ENCODE data around the gene MUC5B.

MUC5B gene

DNA sequence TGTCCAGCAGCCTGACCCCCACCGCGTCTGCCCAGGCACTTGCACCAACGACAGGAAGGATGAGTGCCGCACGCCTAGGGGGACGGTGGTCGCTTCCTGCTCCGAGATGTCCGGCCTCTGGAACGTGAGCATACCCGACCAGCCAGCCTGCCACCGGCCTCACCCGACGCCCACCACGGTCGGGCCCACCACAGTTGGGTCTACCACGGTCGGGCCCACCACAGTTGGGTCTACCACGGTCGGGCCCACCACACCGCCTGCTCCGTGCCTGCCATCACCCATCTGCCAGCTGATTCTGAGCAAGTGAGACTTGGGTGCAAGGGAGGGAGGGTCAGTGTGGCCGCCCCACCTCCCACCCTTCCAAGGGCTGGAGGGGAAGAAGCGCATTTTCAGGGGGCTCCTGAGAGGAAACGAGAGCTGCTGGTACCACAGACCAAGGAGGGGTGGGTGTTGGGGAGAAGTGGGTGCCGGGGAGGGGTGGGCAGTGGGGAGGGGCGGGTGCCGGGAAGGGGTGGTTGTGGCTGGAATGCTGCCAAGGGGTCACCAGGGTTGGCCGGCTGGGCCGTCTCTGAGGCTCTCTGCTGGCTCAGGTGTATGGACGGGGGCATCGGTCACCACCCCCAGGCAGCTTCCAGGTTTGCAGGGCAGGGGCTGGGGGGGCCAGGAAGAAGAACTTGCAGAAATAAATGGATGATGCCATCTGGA, 27.7 kb upstream of the MUC5B start:
- H3K9me3 ChIP-seq (ENCODE audit: low read length), result no peaks in the 10 kb centered on the region
- peaks cover 16% of the 10 kb centered on the region for H3K27me3 ChIP-seq (ENCODE audit: insufficient read depth, low read length)
- H3K4me3 ChIP-seq (ENCODE audit: low read length), result no peak overlapping the region
- no peaks in the 10 kb centered on the region for H3K36me3 ChIP-seq (ENCODE audit: insufficient read depth, low read length)
- H3K4me1 ChIP-seq (ENCODE audit: insufficient read depth, low read length), result no peaks in the 10 kb centered on the region
- H2AFZ ChIP-seq (ENCODE audit: low read depth, low read length), result no peak overlapping the region

DNA sequence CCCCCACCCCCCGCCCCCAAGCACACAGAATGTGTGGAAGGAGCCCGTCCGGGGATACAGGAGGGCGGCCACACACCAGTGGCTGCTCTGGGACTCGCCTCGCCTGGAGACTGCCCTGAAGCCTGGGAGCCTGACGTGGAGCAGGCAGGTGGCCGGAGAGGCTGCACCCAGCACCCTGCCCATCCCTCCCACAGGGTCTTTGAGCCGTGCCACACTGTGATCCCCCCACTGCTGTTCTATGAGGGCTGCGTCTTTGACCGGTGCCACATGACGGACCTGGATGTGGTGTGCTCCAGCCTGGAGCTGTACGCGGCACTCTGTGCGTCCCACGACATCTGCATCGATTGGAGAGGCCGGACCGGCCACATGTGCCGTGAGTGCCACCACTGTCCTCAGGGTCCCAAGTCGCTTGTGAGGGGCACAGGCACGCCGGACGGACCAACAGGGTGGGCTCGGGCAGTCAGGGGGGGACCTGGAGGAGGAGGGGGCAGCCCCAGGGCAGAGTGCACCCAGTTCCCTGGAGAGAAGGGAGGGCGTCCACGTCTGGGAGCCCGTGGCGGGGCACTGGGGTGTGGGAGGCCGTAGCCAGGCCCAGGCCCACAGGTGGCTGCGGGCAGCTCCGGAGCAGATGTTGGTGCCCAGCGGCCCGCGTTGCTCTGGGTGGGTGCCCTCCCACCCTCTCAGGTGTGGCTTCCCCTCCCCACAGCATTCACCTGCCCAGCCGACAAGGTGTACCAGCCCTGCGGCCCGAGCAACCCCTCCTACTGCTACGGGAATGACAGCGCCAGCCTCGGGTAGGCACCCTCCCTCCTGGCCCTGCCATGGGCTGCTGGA, 27.0 kb upstream of the MUC5B start:
- H3K4me3 ChIP-seq (ENCODE audit: low read length), result no peak overlapping the region

DNA sequence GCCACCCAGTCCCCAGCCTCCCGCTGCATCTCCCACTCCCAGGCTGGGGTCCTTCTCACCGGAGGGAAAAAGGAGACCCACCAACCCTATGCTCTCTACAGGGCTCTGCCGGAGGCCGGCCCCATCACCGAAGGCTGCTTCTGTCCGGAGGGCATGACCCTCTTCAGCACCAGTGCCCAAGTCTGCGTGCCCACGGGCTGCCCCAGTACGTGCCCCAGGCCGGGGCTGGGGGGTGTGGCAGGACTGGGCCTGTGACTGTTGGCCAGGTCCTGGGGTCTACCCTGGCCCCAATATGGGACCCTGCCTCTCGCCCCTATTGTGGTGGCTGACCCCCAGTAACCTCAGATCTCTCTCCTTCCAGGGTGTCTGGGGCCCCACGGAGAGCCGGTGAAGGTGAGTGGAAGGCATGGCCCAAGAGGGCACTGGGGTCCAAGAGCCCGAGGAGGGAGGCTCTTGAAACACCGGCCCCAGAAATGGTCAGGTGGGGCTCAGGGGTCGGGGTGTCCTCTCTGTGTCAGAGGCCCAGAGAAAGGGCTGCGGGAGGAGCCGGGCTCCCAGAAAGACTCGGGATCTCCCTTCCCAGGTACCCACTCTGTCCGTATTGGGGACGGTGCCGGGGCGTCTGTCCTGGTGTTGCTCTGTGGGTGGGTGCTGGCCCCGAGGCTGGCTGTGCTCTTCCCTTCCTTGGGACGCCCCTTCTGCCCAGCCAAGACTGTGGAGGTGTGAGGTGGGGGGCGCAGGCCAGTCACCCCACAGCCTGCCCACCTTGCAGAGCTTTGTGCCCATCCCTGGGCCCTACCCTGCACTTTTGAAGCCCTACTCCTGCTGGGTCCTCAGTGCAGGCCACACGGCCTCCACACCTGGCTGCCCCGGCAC, 26.1 kb upstream of the MUC5B start:
- no peak overlapping the region for H2AFZ ChIP-seq (ENCODE audit: low read depth, low read length)
- no peaks in the 10 kb centered on the region for H3K9me3 ChIP-seq (ENCODE audit: low read length)

More for the DNA sequence above, 27.0 kb upstream of the MUC5B start:
- Histone ChIP-seq H3K27me3 (ENCODE audit: insufficient read depth, low read length) (peaks cover 20% of the 10 kb centered on the region), H2AFZ (ENCODE audit: low read depth, low read length) (no peak overlapping the region), H3K9me3 (ENCODE audit: low read length) (no peaks in the 10 kb centered on the region), H3K36me3 (ENCODE audit: insufficient read depth, low read length) (no peaks in the 10 kb centered on the region), H3K4me1 (ENCODE audit: insufficient read depth, low read length) (no peaks in the 10 kb centered on the region)

DNA sequence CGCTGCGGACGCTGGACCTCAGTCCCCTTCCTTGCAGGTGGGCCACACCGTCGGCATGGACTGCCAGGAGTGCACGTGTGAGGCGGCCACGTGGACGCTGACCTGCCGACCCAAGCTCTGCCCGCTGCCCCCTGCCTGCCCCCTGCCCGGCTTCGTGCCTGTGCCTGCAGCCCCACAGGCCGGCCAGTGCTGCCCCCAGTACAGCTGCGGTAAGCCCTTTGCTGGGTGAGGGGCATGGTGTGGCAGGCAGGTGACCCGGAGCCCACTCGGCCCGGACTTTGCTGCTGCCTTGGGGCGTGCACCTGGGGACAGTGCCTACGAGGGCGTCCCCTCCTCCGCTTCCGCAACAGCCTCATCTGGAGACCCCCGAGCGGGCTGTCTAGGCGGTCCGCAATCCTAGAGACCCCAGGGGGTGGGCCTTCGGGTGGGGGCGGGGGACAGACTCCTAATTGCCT, 25.4 kb upstream of the MUC5B start:
- Histone ChIP-seq H3K36me3 (ENCODE audit: insufficient read depth, low read length) (no peaks in the 10 kb centered on the region), H3K9me3 (ENCODE audit: low read length) (no peaks in the 10 kb centered on the region), H3K4me3 (ENCODE audit: low read length) (no peak overlapping the region), H2AFZ (ENCODE audit: low read depth, low read length) (no peak overlapping the region), H3K27me3 (ENCODE audit: insufficient read depth, low read length) (peaks cover 20% of the 10 kb centered on the region), H3K4me1 (ENCODE audit: insufficient read depth, low read length) (no peaks in the 10 kb centered on the region)

More for the DNA sequence above, 26.1 kb upstream of the MUC5B start:
- Histone ChIP-seq H3K36me3 (ENCODE audit: insufficient read depth, low read length) (no peaks in the 10 kb centered on the region), H3K4me3 (ENCODE audit: low read length) (no peak overlapping the region), H3K4me1 (ENCODE audit: insufficient read depth, low read length) (no peaks in the 10 kb centered on the region), H3K27me3 (ENCODE audit: insufficient read depth, low read length) (peaks cover 20% of the 10 kb centered on the region)

DNA sequence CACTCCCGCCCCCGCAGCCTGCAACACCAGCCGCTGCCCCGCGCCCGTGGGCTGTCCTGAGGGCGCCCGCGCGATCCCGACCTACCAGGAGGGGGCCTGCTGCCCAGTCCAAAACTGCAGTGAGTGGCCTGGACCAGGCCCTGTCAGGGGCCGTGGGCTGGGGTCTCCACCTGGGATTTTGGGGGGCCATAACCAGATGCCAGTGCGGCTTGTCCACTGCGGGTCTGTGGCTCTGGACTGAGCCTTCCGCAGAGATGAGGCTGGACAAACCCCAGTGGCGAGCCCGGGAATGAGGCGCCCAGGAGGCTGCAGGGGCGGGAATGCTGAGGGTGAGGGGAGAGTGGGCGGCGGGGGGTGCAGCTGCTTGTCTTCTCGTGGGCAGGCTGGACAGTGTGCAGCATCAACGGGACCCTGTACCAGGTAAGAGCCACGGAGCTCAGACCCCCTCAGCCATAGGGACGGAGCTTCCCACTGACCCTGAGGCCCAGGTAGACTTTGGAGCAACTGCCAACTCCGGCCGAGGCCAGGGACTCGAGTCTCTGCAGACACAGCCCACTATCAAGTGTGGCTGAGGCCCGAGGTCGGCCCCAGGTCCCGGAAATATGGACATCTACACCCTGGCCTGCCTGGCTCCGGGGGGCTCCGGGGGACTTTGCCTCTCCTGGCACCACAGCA, 24.8 kb upstream of the MUC5B start:
- no peaks in the 10 kb centered on the region for H3K9me3 ChIP-seq (ENCODE audit: low read length)
- no peak overlapping the region for H2AFZ ChIP-seq (ENCODE audit: low read depth, low read length)
- no peaks in the 10 kb centered on the region for H3K36me3 ChIP-seq (ENCODE audit: insufficient read depth, low read length)
- peaks cover 20% of the 10 kb centered on the region for H3K27me3 ChIP-seq (ENCODE audit: insufficient read depth, low read length)
- H3K4me1 ChIP-seq (ENCODE audit: insufficient read depth, low read length), result no peaks in the 10 kb centered on the region
- H3K4me3 ChIP-seq (ENCODE audit: low read length), result no peak overlapping the region

DNA sequence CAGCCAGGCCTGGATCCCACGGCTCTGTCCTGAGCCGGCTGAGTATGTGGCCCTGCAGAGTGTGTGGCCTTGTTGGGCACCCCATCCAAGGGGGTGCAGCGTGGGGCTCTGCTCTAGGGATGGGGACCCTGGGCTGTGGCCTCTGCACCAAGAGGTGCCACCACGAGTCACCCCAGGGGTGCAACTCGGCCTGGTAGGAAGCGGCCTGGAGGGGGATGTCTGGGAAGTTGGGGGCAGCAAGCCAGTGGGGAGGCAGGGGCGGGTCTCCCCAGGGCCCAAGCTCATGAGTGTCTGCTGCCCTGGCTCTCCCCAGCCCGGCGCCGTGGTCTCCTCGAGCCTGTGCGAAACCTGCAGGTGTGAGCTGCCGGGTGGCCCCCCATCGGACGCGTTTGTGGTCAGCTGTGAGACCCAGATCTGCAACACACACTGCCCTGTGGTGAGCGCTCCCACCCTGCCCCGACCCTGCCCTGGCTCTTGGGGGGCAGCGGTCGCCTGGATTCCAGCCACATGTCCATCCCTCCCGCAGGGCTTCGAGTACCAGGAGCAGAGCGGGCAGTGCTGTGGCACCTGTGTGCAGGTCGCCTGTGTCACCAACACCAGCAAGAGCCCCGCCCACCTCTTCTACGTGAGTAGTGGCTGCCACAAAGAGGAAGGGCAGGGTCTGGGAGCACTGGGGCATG, 24.2 kb upstream of the MUC5B start:
- H3K9me3 ChIP-seq (ENCODE audit: low read length), result no peaks in the 10 kb centered on the region
- no peaks in the 10 kb centered on the region for H3K36me3 ChIP-seq (ENCODE audit: insufficient read depth, low read length)
- no peaks in the 10 kb centered on the region for H3K4me1 ChIP-seq (ENCODE audit: insufficient read depth, low read length)
- no peak overlapping the region for H2AFZ ChIP-seq (ENCODE audit: low read depth, low read length)
- no peak overlapping the region for H3K4me3 ChIP-seq (ENCODE audit: low read length)
- H3K27me3 ChIP-seq (ENCODE audit: insufficient read depth, low read length), result peaks cover 20% of the 10 kb centered on the region

DNA sequence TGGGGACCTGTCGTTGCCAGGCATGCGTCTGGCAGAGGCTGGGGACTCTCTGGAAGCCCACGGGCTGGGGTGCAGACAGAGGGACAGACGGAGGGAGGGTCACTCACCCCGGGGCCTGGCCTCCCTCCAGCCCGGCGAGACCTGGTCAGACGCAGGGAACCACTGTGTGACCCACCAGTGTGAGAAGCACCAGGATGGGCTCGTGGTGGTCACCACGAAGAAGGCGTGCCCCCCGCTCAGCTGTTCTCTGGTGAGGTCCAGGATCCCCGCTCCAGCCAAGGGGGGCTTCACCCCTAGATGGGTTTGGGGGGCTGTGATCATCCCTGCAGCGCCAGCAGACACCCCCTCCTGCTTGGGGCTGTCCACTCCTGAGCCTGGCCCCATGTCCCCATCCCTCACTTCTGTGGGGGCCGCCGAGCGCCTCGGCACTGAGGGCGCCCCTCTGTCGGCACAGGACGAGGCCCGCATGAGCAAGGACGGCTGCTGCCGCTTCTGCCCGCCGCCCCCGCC, 23.6 kb upstream of the MUC5B start:
- H3K4me1 ChIP-seq (ENCODE audit: insufficient read depth, low read length), result no peaks in the 10 kb centered on the region

DNA sequence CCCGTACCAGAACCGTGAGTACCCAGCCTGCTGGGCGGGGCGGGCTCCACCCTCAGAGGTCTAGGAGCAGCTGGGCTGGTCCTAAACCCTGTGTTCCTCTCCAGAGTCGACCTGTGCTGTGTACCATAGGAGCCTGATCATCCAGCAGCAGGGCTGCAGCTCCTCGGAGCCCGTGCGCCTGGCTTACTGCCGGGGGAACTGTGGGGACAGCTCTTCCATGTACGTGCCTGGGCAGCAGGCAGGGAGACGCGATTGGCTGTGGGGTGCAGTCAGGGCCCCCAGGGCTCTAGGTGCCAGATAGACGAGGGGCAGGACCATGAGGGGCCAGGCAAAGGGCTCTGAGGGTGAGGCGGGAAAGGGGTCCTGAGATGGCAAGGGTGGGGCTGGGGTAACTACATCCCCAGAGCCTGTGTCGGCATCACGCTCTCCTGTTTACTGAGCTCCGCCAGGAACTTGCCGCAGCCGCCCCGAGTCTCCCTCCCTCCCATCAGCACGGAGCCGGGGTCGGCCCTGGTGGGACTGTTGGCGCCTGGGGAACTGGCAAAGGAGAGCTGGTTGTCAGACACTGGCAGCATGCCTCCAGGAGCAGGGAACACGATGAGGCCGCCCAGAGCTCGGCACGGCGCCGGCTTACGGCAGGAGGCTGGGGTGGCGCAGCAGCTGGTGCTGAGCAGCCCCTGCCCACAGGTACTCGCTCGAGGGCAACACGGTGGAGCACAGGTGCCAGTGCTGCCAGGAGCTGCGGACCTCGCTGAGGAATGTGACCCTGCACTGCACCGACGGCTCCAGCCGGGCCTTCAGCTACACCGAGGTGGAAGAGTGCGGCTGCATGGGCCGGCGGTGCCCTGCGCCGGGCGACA, 22.9 kb upstream of the MUC5B start:
- peaks cover 20% of the 10 kb centered on the region for H3K27me3 ChIP-seq (ENCODE audit: insufficient read depth, low read length)
- H3K4me3 ChIP-seq (ENCODE audit: low read length), result no peak overlapping the region
- H3K36me3 ChIP-seq (ENCODE audit: insufficient read depth, low read length), result no peaks in the 10 kb centered on the region
- no peaks in the 10 kb centered on the region for H3K9me3 ChIP-seq (ENCODE audit: low read length)
- H2AFZ ChIP-seq (ENCODE audit: low read depth, low read length), result no peak overlapping the region
- no peaks in the 10 kb centered on the region for H3K4me1 ChIP-seq (ENCODE audit: insufficient read depth, low read length)

More for the DNA sequence above, 23.6 kb upstream of the MUC5B start:
- no peak overlapping the region for H2AFZ ChIP-seq (ENCODE audit: low read depth, low read length)
- no peaks in the 10 kb centered on the region for H3K9me3 ChIP-seq (ENCODE audit: low read length)
- H3K4me3 ChIP-seq (ENCODE audit: low read length), result no peak overlapping the region
- H3K27me3 ChIP-seq (ENCODE audit: insufficient read depth, low read length), result peaks cover 20% of the 10 kb centered on the region
- no peaks in the 10 kb centered on the region for H3K36me3 ChIP-seq (ENCODE audit: insufficient read depth, low read length)

DNA sequence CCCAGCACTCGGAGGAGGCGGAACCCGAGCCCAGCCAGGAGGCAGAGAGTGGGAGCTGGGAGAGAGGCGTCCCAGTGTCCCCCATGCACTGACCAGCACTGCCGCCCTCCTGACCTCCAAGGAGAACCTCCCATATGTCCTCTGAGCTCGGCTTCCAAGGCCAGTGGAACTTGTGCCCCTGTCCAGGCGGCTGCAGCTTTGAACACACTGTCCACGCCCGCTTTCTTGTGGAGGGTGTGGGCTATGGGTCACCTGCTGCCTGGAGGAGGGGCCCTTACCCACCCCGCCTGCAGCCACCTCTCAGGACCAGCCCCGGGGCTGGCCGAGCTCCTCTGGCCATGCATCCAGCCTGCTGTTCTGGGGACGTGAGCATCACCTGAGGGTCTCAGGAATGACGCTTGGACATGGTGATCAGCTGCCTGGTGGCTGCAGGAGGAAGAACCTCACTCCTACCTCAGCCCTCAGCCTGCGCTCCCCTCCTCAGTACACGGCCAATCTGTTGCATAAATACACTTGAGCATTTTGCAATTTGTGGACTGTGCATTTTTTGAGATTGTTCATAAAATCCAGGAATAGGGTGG, 22.2 kb upstream of the MUC5B start:
- H3K9me3 ChIP-seq (ENCODE audit: low read length), result no peaks in the 10 kb centered on the region
- peaks cover 23% of the 10 kb centered on the region for H3K27me3 ChIP-seq (ENCODE audit: insufficient read depth, low read length)
- H2AFZ ChIP-seq (ENCODE audit: low read depth, low read length), result no peak overlapping the region
- H3K4me3 ChIP-seq (ENCODE audit: low read length), result no peak overlapping the region
- no peaks in the 10 kb centered on the region for H3K36me3 ChIP-seq (ENCODE audit: insufficient read depth, low read length)
- H3K4me1 ChIP-seq (ENCODE audit: insufficient read depth, low read length), result no peaks in the 10 kb centered on the region

DNA sequence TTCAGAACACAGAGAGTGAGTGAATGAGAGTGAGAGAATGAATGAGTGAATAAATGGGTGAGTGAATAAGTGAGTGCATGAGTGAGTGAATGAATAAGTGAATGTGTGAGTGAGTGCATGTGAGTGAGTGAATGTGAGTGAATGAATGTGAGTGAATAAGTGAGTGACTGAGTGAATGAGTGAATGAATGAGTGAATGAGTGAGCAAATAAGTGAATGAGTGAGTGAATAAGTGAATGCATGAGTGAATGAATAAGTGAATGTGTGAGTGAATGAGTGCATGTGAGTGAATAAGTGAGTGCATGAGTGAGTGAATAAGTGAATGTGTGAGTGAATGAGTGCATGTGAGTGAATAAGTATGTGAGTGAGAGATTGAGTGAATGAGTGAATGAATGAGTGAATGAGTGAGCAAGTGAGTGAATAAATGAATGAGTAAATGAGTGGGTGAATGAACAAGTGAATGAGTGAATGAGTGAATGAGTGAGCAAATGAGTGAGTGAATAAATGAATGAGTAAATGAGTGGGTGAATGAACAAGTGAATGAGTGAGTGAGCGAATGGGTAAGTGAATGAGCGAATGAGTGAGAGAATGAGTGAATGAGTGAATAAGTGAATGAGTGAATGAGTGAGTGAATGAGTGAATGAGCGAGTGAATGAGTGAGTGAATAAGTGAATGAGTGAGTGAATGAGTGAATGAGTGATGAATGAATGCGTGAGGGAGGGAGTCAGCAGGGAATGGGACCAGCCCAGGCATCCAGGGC, 21.3 kb upstream of the MUC5B start:
- peaks cover 23% of the 10 kb centered on the region for H3K27me3 ChIP-seq (ENCODE audit: insufficient read depth, low read length)
- H2AFZ ChIP-seq (ENCODE audit: low read depth, low read length), result no peak overlapping the region
- H3K4me3 ChIP-seq (ENCODE audit: low read length), result no peak overlapping the region
- no peaks in the 10 kb centered on the region for H3K36me3 ChIP-seq (ENCODE audit: insufficient read depth, low read length)
- no peaks in the 10 kb centered on the region for H3K4me1 ChIP-seq (ENCODE audit: insufficient read depth, low read length)
- H3K9me3 ChIP-seq (ENCODE audit: low read length), result no peaks in the 10 kb centered on the region

Data from neuron (in vitro differentiated cells).